ENCODE measurements around the gene HIC2.
"Not testable (repeated sequence)": the region's sequence is repeated elsewhere in the genome, so short reads cannot be mapped to it uniquely, and the experiment has no call there.

Gene HIC2

DNA sequence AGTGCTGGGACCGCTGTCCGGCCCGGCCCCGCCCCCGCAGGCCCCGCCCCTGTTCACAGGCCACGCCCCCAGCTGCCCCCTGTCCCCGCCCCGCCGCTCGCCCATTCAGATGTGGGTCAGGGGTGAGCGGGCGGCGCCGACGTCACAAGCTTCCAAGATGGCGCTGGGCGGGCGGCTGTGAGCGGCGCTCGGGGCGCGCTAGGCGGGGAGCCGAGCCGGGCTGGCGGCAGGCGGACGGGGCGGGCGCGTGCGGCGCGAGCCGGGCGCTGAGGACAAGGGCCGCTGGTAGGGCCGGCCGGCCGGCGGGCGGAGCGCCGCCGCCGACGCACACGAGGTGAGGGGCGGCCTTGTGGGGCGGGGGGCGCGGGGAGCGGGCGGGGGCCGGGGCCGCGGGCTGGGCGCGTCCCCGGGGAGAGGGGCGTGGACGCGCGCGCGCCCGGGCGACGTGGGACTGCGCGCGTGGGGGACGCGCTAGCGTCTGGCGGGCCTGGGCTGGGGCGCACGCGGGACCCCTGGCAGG lies at the start of gene HIC2:
TSS of gene HIC2 (plus strand) at position 145 of the 520 bp plus-strand sequence. CDS start 25,461 bp downstream, outside the sequence.
- DNase-seq (ENCODE audit: low read depth) = not testable (repeated sequence)

- DNase-seq (ENCODE audit: low read depth) = not testable (repeated sequence)
These were observed 48.4 kb upstream of the HIC2 start for GRCh38 chr22:21368603-21369310.

- DNase-seq (ENCODE audit: low read depth) = not testable (repeated sequence)
These were observed 41.3 kb upstream of the HIC2 start for GRCh38 chr22:21375880-21376279.

DNA sequence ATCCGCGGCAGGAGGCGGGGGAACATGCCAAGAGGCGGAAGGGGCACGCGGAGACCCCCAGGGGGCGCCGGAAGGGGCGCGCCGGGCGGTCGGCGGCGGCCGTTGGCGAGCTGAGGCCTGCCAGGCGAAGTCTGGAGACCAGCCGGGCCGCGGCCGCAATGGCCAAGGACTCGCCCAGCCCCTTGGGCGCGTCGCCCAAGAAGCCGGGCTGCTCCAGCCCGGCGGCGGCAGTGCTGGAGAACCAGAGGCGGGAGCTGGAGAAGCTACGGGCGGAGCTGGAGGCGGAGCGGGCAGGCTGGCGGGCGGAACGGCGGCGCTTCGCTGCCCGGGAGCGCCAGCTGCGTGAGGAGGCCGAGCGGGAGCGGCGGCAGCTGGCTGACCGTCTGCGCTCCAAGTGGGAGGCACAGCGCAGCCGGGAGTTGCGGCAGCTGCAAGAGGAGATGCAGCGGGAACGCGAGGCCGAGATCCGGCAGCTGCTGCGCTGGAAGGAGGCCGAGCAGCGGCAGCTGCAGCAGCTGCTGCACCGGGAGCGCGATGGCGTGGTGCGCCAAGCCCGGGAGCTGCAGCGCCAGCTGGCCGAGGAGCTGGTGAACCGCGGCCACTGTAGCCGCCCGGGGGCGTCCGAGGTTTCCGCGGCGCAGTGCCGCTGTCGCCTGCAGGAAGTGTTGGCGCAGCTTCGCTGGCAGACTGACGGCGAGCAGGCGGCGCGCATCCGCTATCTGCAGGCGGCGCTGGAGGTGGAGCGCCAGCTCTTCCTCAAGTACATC lies 33.3 kb upstream of the HIC2 start, which contains the start of gene RIMBP3B:
TSS of gene RIMBP3B (plus strand) at position 51 of the 767 bp plus-strand sequence. CDS start at position 159, 108 bp downstream.
- not testable (repeated sequence) for DNase-seq (ENCODE audit: low read depth)

- DNase-seq (ENCODE audit: low read depth) = not testable (repeated sequence)
These were observed 32.5 kb upstream of the HIC2 start for GRCh38 chr22:21384468-21385357.

- not testable (repeated sequence) for DNase-seq (ENCODE audit: low read depth)
These were observed 27.7 kb upstream of the HIC2 start for GRCh38 chr22:21389480-21389879.

- DNase-seq (ENCODE audit: low read depth) = not testable (repeated sequence)
These were observed 27.2 kb upstream of the HIC2 start for GRCh38 chr22:21390013-21390412.

DNA sequence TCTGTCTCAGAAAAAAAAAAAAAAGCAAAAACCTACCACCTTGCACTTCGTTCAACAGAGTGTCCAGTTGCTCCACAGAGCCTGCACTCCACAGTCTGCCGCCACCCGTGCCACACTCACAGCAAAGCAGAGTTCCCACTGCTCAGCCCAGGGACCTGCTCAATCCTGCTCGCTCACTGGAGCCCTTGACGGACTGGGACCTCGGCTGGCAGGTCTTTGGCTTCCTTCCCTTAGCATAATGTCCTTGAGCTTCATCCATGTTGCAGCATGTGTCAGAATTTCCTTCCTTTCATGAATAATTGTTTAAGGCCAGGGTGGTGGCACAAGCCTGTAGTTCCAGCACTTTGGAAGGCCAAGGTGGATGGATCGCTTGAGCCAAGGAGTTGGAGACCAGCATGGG lies 22.6 kb upstream of the HIC2 start:
- DNase-seq (ENCODE audit: low read depth) = not testable (repeated sequence)

DNA sequence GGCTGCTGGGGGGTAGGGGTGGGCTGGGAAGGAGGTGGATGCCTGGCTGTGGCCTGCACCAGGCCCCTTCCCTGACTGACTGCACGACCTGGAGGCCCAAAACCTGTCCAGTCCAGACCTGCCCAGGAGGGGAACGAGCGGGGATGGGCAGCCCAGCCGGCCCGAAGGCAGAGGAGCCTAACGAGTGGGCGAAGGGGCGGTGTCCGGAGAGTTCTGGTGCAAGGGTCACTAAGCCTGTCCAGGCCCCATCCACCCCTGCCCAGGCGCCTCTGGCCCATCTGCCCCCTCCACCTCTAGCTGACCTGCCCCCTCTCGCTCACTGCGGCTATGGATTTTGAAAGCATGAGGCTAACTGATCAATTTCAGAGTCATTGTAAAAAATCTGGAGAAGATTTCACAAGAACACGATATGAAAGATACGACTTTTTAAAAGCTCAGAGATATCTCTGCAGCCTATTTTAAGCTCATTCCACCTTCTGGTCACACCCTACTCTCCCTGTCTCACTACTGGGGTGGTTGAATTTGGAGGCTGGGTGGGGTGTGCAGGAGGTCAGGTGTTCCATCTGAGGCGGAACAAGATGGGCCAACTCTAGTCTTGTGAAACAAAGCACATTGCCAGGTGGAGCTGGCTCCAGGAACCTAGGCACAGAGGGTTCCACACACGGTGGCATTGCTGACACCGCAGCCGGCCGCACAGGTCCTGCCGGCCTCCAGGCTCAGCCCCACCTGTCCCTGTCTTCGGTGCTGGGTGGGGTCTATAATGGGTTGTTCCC lies 15.8 kb upstream of the HIC2 start:
- DNase-seq (ENCODE audit: low read depth) = not testable (repeated sequence)

- DNase-seq (ENCODE audit: low read depth) = not testable (repeated sequence)
These were observed 14.3 kb upstream of the HIC2 start for GRCh38 chr22:21402763-21403314.

GRCh38 chr22:21407139-21407538 lies 10.0 kb upstream of the HIC2 start:
- DNase-seq (ENCODE audit: low read depth) = not testable (repeated sequence)

GRCh38 chr22:21407792-21408191 lies 9.4 kb upstream of the HIC2 start:
- not testable (repeated sequence) for DNase-seq (ENCODE audit: low read depth)

DNA sequence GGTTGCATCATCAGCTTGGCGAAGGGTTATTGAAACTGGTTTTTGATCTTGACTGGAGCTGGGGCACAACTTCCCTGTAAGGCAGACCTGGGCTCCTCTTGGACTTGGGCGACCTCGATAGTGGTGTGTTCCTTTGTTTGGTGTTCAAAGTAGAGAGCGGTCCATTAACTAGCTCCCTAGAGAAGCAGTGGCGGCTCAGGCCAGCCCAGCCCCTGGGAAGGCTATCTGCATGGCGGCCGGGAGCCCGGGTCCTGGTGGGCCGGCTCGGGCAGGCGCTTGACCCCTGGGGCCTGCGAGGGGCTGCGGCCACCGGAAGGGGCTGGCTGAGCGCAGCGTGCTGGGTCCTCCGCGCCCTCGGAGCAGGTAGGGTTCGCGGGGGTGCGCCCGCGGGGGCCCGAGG lies 796 bp upstream of the HIC2 start:
- DNase-seq (ENCODE audit: low read depth) = not testable (repeated sequence)

- DNase-seq (ENCODE audit: low read depth) = not testable (repeated sequence)
These were observed 682 bp downstream of the HIC2 start for GRCh38 chr22:21417853-21418252.

DNA sequence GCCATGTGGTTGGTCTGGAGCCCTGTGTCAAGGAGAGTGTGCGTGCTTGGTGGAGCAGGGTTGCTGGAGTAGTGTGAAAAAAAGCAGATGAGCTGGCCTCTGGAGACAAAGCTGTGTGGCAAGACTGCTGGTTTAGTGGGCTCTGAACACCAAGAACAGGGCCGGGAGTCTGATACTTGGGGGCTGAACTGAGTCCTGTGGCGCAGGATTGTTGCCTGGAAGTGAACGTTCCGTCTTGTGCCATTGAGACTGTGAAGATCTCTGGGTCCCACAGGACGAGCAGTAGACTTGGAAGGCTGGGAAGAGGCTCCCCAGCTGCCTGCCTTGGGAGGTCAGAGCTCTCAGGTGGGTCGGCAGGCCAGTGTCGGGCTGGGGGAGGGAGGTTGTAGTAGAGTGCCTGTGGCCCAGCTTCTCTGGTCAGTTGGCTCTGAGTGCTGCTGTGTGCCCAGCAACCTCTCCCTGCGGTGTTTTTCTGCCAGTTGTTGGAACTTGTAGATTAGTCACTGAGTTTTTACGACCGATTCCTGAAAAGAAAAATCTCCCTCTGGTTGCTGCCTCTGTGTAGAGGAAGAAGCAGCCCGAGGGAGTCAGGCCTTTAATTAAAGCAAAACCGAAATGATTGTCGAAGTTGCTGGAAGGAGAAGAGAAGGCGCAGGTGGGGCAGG lies 1.9 kb downstream of the HIC2 start:
- DNase-seq (ENCODE audit: low read depth) = not testable (repeated sequence)

GRCh38 chr22:21420180-21420763 lies 3.1 kb downstream of the HIC2 start:
- DNase-seq (ENCODE audit: low read depth) = not testable (repeated sequence)

- DNase-seq (ENCODE audit: low read depth) = not testable (repeated sequence)
These were observed 7.0 kb downstream of the HIC2 start for GRCh38 chr22:21424084-21424709.

GRCh38 chr22:21434378-21435233 lies 17.4 kb downstream of the HIC2 start:
- DNase-seq (ENCODE audit: low read depth) = not testable (repeated sequence)

All from iris pigment epithelial cell (primary cell).